GM21786 (cell line): Measurements from ENCODE around the gene TNIP2.
"Not testable (repeated sequence)": the region's sequence is repeated elsewhere in the genome, so short reads cannot be mapped to it uniquely, and the experiment has no call there.

Source experiments
- ATAC-seq: cut with Tn5 transposase; IDR thresholded peaks from one replicate; pipeline ENCODE4 v1.9.1; 2021; ENCODE audit not compliant: unreplicated experiment

The TNIP2 gene

GRCh38 chr4:2745516-2745915 lies 10.6 kb downstream of the TNIP2 start:
- ATAC-seq = no peak

DNA sequence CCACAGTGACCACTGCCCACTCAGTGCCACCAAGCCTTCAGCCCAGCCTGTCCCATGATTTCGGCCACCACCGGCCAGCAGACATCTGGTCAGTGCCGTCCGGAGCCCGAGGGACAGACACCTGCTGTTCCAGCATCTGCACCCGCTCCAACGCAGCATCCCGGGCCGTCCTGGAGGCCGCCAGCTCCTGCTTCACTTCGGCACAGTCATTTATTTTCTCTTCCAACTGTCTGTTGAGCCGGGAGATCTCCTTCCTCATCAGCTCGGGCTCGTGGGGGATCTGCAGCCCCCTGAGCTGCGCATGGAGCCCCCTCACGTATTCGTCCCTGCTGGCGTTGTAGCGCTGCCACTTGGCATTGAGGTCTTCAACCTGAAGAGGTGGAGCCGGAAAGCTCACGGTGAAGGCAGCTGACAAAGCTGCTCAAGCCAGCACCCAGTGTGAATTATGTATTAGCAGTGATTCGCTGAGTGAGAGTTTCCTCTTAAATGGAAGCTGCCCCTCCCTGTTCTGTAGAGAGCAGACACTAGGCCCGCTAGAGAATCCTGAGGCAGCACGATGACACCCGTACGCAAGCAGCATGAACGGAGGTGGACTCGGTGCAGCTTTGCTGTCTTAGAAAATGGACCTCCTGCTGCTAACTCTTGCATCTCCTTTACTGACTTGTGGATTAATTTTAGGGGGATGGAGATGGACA lies 11.4 kb downstream of the TNIP2 start:
- ATAC-seq = no peak

- no peak for ATAC-seq
Measured at GRCh38 chr4:2743518-2744445, 12.4 kb downstream of the TNIP2 start.

- no peak for ATAC-seq
Measured at GRCh38 chr4:2742823-2743517, 13.2 kb downstream of the TNIP2 start.

DNA sequence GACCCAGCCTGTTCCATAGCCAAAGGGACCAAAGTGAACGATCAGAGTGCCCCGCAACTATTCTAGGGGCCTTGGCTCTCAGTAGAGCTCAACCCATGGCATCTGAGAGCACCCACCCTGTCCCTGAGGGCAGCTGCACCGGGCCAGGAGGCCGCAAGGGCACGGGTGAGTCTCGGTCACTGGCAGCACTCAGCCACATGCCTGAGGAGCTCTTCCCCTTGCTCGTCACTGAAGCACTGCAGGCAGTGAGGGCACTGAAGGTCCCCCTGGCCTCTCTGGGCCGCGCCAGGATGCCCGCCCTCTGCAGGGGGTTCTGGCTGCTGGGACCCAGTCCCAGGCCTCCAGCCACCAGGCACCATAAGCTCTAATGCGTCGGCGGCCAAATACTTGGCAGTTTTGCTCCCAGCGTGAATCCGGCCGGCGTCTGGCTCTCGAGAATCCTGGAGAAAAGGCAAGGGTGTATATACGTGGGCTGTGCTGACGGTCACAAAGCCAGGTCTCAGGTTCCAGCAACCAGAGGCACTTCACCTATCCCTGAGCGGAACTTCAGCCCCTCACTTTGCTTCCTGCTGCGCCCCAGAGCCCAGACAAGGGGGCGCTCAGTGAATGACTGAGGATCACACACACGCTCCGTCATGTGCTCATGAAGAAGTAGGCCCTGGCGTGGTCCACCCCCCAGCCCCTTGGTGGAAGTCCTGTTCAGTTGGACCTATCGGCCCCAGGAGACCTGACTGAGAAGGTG lies 13.9 kb downstream of the TNIP2 start:
- ATAC-seq = no peak

GRCh38 chr4:2741626-2742025 lies 14.5 kb downstream of the TNIP2 start:
- ATAC-seq = no peak

DNA sequence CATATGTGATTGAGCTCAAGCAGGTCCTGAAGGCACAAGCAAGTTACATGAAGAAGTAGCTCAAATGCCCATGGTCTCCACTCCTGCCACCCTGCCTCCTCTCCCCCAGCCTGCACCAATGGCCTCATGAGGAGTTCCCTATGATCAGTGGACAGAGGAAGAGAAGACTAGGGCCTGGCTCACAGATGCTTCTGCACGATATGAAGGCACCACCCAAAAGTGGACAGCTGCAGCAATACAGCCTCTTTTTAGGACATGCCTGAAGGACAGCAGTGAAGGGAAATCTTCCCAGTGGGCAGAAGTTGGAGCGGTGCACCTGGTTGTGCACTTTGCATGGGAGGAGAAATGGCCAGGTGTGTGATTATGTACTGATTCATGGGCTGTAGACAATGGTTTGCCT lies 17.8 kb downstream of the TNIP2 start:
- ATAC-seq = not testable (repeated sequence)

- no peak for ATAC-seq
Measured at GRCh38 chr4:2735869-2736268, 20.3 kb downstream of the TNIP2 start.

DNA sequence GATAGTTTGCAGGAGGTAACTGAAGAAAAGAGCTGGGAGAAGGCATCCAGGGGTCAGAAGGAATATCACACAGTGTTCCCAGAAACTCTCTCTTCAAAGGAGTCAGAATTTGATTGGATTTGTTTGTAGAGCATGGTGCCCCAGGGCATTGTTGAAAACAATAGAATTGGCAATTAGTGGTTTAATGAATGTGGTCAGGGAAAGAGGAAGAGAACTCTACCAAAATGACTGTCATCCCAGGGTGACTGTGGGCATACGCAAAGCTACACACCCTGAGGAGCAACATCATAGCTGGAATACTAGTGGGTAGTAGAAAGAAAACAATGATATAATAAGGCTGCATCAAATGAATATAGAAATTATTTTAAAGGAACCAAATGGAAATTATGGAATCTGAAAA lies 21.5 kb downstream of the TNIP2 start:
- no peak for ATAC-seq

DNA sequence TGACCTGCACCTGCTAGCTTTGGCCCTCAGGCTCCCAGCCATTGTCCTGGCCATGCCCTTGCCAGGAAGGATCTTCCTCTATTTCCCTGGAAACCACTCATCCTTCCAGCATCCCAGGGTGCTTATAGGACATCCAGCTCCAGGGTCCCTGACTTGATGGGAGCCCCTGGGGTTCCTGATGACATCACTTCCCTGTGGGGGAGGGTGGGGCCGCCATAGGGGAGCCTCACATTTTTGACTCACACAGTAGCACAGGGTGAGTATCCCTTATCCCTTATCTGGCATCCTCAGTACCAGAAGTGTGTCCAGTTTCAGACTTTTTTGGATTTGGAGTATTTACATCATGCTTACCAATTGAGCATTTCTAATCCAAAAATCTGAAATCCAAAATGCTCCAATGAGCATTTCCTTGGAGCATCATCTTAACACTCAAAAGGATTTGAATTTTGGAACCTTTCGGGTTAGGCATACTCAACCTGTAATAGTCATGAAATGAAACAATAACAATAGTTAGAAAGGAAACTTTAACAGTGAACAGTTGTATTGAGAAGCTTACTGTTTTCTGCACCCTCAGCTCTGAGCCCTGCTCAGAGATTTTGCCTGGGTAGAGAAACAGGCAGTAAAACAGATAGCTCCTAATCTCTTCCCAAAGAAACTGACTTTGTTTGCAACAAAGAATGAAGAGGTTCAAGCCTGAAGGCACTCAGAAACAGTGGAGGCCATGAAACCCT lies 22.1 kb downstream of the TNIP2 start:
- ATAC-seq = no peak

- ATAC-seq = no peak
Measured at GRCh38 chr4:2733001-2733843, 22.9 kb downstream of the TNIP2 start.

GRCh38 chr4:2732526-2732925 lies 23.6 kb downstream of the TNIP2 start:
- ATAC-seq = no peak

- ATAC-seq = no peak
Measured at GRCh38 chr4:2731907-2732317, 24.2 kb downstream of the TNIP2 start.

DNA sequence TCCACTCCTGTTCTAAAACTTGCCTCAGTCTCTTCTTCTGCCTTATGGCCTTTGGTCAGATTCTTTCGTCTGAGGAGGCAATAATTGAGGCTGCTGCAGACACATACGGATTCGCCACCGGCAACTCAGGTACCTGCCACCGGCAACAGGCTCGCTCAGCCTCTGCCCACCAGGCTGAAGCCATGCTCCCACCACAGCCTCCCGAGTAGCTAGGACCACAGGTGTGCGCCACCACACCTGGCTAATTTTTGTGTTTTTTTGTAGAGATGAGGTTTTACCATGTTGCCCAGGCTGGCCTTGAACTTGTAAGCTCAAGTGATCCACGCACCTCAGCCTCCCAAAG lies 26.6 kb downstream of the TNIP2 start:
- ATAC-seq = no peak

- no peak for ATAC-seq
Measured at GRCh38 chr4:2728806-2729532, 27.2 kb downstream of the TNIP2 start.

DNA sequence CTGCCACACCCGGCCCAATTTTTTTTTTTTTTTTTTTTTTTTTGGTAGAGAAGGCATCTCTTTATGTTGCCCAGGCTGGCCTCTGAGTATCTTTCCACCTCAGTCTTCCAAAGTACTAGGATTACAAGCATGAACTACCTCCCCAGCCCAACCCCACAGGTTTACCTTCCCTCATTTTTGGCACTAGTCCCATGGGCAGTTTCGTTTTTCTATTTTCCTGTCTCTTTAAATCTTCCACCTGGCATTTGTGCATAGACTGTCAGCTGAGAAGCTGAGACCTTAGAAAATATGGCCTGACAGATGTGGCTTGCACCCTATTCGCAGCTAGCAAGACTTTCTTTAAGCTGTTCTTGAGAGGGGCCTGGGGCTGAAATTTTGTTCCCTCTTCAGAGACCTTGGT lies 27.9 kb downstream of the TNIP2 start:
- ATAC-seq = no peak

DNA sequence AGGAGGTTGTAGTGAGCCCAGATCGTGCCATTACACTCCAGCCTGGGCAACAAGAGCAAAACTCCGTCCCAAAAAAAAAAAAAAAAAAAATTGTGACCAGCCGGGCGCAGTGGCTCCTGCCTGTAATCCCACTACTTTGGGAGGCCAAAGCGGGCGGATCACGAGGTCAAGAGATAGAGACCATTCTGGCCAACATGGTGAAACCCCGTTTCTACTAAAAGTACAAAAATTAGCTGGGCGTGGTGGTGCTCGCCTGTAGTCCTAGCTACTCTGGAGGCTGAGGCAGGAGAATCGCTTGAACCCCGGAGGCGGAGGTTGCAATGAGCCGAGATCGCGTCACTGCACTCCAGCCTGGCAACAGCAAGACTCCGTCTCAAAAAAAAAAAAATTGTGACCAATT lies 29.3 kb downstream of the TNIP2 start:
- not testable (repeated sequence) for ATAC-seq

- no peak for ATAC-seq
Measured at GRCh38 chr4:2725380-2725779, 30.8 kb downstream of the TNIP2 start.

GRCh38 chr4:2723751-2724150 lies 32.4 kb downstream of the TNIP2 start:
- ATAC-seq = no peak
